ENCODE results near the gene ARID3B.
"Not testable (repeated sequence)": the region's sequence is repeated elsewhere in the genome, so short reads cannot be mapped to it uniquely, and the experiment has no call there.

- TF ChIP-seq FOXM1 (IDR thresholded peaks at IDR 0.05; ENCODE audit: borderline replicate concordance); LEF1 (IDR thresholded peaks at IDR 0.05; ENCODE audit: borderline replicate concordance); L3MBTL2 (conservative IDR thresholded peaks at IDR 0.05); CTBP1 (IDR thresholded peaks at IDR 0.05; ENCODE audit: borderline replicate concordance); SUZ12 (IDR thresholded peaks at IDR 0.05); FOXK2 (IDR thresholded peaks at IDR 0.05); ARNT (IDR thresholded peaks at IDR 0.05); NFRKB (IDR thresholded peaks at IDR 0.05); HDGF (IDR thresholded peaks at IDR 0.05; ENCODE audit: borderline replicate concordance); SP1 (IDR thresholded peaks at IDR 0.05); BHLHE40 (IDR thresholded peaks at IDR 0.05; ENCODE audit: borderline replicate concordance); TARDBP (IDR thresholded peaks at IDR 0.05); ELF4 (IDR thresholded peaks at IDR 0.05); ZNF384 (IDR thresholded peaks at IDR 0.05): not testable (repeated sequence)
Observed at GRCh38 chr15:74597146-74597705, 56.2 kb downstream of the ARID3B start.
